CD4-positive, alpha-beta T cell treated with Interleukin-4 for 4 hours (primary cell): ENCODE data around the gene SOSTDC1.

Experiments
- DNase-seq: peaks from one replicate; pipeline ENCODE4 v3.0.0-alpha.2; 2020

Gene SOSTDC1

DNA sequence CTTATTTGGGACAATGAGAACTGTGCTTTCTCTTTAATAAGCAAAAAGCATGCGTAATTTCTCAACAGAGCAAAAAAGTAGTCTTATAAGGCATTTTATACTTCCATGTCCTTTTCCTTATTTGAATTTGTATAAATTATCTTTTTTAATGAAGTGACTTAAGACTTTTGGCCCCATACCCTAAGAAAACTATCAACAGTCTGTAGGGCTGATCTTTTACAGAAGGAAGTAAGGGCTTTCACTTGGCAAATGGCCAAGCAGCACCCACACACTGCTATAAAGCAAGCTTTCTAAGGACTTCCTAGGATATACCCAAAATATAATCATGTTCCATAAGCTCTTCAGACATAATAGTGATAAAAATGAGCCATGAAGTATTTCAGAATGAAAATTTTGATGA lies 47.6 kb downstream of the SOSTDC1 start:
- DNase-seq = no peak

DNA sequence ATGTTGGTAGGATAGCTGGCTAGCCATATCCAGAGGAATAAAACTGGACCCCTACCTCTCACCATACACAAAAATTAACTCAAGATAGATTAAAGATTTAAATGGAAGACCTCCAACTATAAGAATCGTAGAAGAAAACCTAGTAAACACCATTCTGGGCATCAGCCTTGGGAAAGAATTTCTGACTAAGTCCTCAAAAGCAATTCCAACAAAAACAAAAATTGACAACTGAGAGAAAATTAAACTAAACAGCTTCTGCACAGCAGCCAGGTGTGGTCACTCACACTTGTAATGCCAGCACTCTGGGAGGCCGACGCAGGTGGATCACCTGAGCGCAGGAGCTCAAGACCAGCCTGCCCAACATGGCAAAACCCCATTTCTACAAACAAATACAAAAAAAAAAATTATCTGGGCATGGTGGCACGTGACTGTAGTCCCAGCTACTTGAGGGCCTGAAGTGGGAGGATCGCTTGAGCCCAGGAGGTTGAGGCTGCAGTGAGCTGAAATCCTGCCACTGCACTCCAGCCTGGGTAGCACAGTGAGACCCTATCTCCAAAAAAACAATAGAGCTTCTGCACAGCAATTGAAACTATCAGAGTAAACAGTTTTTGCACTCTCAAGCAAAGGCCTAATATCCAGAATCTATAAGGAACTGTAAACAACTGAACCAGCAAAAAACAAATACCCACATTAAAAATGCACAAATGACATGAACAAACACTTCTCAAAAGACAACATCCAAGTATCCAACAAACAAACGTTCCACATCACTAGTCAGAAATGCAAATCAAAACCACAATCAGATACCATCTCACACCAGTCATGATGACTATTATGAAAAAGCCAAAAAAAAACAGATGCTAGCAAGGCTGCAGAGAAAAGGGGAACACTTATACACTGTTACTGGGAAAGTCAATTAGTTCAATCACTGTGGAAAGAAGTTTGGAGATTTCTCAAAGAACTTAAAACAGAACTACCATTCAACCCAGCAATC lies 49.0 kb downstream of the SOSTDC1 start:
- no peak for DNase-seq

DNA sequence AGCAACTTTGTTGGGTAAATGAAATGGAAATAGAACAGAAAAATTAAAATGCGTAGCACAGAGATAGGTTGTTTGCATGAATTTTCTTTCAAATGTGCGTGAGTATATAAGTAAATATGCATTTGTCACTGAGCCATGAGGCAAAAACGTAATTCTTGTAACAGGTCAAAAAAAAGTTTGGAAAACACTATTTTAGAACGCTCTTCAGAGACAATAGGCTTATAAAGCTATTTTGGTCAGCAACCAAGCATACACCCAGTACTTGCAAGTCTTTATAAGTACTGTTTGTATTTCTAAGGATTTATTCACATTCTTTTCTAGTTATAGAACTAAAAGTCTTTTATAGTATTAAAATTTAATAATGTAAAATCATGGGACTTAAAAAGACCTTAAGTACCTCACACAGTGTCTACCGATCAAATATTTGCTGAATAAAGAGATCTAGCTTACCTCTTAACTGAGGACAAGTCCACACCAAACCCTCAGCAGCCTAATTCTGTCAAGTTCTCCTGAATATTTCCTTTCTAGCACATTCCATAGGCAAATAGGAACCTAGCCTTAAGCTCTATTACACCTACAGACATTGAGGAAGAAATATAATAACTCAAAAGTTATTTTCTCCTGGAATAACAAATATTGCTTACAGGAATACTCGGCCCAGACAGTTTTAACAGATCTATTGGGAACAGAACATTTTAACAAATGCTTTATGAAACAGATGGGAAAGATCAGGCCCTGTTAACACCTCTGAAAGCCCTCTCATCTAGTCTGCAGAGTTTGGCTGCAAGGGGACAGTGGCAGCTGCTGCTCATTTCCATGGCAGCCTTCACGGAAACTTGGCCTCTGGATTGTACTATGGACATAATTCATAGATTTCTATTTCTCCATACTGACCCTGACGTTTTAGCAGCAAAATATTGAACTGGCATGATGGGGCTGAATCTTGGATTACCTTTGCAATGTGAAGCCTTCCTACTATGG lies 53.0 kb downstream of the SOSTDC1 start:
- DNase-seq = no peak
